Stomach (tissue), 9 donors: Measurements from ENCODE around the gene TACC3. TPM values are rescaled to one million over a fixed set of nuclear protein-coding genes. Genes with fewer than 3 reads are reported as not detected.

Source experiments
- DNase-seq, 2 donors: peaks; one replicate each; pipeline versions ENCODE4 v3.0.0 to v3.0.0-alpha.2; 2013 to 2019
- H3K27ac ChIP-seq, 5 donors: fragments of 200-600 bp in 4 of 5; sonication (generic) in 4 of 5; one replicate each; pipeline ENCODE4 v1.5.1; 2013 to 2019; ENCODE audit warnings: mild to moderate bottlenecking in 1 of 5, moderate library complexity in 1 of 5
- H3K27me3 ChIP-seq, 3 donors: fragments of 200-600 bp; sonication (generic); one replicate each; pipeline ENCODE4 v1.5.1; 2017 to 2019; ENCODE audit warnings: mixed run types in 1 of 3
- H3K36me3 ChIP-seq, 4 donors: fragments of 200-600 bp; sonication (generic); 1 replicate in 3 of 4; 2 replicates in 1 of 4; pipeline ENCODE4 v1.5.1; 2016 to 2019
- H3K4me1 ChIP-seq, 4 donors: fragments of 200-600 bp; sonication (generic); one replicate each; pipeline ENCODE4 v1.5.1; 2016 to 2019
- H3K4me3 ChIP-seq, 4 donors: fragments of 200-600 bp; sonication (generic) in 3 of 4; one replicate each; pipeline ENCODE4 v1.5.1; 2016 to 2019; ENCODE audit warnings: mild to moderate bottlenecking in 1 of 4
- H3K9me3 ChIP-seq, 4 donors: fragments of 200-600 bp; sonication (generic); one replicate each; pipeline ENCODE4 v1.5.1; 2016 to 2019
- EP300 ChIP-seq: sonication (generic); formaldehyde crosslinking; IDR thresholded peaks from one replicate; pipeline ENCODE4 v1.6.1; 2017; ENCODE audit warnings: antibody characterized with exemption
- POLR2A ChIP-seq, 4 donors: fragments of 450-650 bp; IDR thresholded peaks; one replicate each; pipeline ENCODE4 v1.6.1; 2016; ENCODE audit warnings: antibody characterized with exemption in 4 of 4, control low read depth in 2 of 4, mild to moderate bottlenecking in 1 of 4, moderate library complexity in 1 of 4
- POLR2AphosphoS5 ChIP-seq, 3 donors: sonication (generic); formaldehyde crosslinking; IDR thresholded peaks; one replicate each; pipeline ENCODE4 v1.6.1; 2016; ENCODE audit warnings: antibody characterized with exemption in 3 of 3
- WGBS, 5 donors: extraction: QIAGEN DNeasy Blood & Tissue Kit in 3 of 5; methylation state at CpG; one replicate each; pipeline versions ENCODE4 v1.1.5 to v1.1.7; 2013 to 2018; 5-methylcytosine and 5-hydroxymethylcytosine counted together
- intact Hi-C: fragments of 100-400 bp; cut with DNase I; formaldehyde crosslinking; loops from one replicate; pipeline ENCODE4 v1.15.1; 2023; ENCODE audit warnings: low total_unique reads
- polyA plus RNA-seq, 3 donors: library from polyadenylated mRNA; stranded (reverse); fragments of 200-250 nt; gene quantifications; one replicate each; pipeline ENCODE4 v1.2.3, GENCODE V29; 2013
- total RNA-seq, 5 donors: library from RNA; depleted of rRNA; stranded (reverse); fragments of >200 nt; gene quantifications; one replicate each; pipeline versions ENCODE4 v1.1.0 to v1.2.3, GENCODE V29; 2014 to 2016
- TF ChIP-seq, protein P1 (sequence below), 7 experiments: fragments of 450-650 bp in 4 of 7; fragments of 200-600 bp in 3 of 7; sonication (generic) in 3 of 7; IDR thresholded peaks; one replicate each; pipeline ENCODE4 v1.5.1; 2016 to 2019; ENCODE audit warnings: antibody characterized with exemption in 7 of 7, control low read depth in 2 of 7, mild to moderate bottlenecking in 1 of 7
- donor health status: healthy with polysubstance abuse.
- donor health status: Bipolar disorder and iron deficiency.
- donor health status: healthy.

The TACC3 gene
- total and polyA plus RNA-seq, 8 donors: 7.2 to 74.1 (median 24.8) TPM

GRCh38 chr4:1738410-1738809 lies 17.1 kb downstream of the TACC3 start:
- no peak for TF ChIP-seq POLR2A (IDR thresholded peaks at IDR 0.05)
- TF ChIP-seq, protein P1, sequence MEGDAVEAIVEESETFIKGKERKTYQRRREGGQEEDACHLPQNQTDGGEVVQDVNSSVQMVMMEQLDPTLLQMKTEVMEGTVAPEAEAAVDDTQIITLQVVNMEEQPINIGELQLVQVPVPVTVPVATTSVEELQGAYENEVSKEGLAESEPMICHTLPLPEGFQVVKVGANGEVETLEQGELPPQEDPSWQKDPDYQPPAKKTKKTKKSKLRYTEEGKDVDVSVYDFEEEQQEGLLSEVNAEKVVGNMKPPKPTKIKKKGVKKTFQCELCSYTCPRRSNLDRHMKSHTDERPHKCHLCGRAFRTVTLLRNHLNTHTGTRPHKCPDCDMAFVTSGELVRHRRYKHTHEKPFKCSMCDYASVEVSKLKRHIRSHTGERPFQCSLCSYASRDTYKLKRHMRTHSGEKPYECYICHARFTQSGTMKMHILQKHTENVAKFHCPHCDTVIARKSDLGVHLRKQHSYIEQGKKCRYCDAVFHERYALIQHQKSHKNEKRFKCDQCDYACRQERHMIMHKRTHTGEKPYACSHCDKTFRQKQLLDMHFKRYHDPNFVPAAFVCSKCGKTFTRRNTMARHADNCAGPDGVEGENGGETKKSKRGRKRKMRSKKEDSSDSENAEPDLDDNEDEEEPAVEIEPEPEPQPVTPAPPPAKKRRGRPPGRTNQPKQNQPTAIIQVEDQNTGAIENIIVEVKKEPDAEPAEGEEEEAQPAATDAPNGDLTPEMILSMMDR (IDR thresholded peaks at IDR 0.05): no peak
- Histone ChIP-seq H3K27me3 (no peaks in the 10 kb centered on the region), H3K9me3 (peaks cover 6 to 20% (median 15%) of the 10 kb centered on the region in 4 donors), H3K36me3 (peaks cover 24 to 93% (median 73%) of the 10 kb centered on the region in 4 donors), H3K27ac (no peak overlapping the region), H3K4me1 (no peaks in the 10 kb centered on the region), H3K4me3 (no peak overlapping the region)
- DNase-seq: no peak
- intact Hi-C loops: no loop called here
- 98 to 100% (median 99%) methylated on average over 4 of the region's 4 CpGs for WGBS, 5 donors

- H3K27me3 ChIP-seq: no peaks in the 10 kb centered on the region
- intact Hi-C loops: no loop called here
- peaks cover 6 to 20% (median 15%) of the 10 kb centered on the region in 4 donors for H3K9me3 ChIP-seq
- WGBS, 5 donors: 87 to 97% (median 96%) methylated on average over 7 to 9 of the region's 9 CpGs
- no peak overlapping the region for H3K27ac ChIP-seq
- no peak for DNase-seq
- no peak overlapping the region for H3K4me3 ChIP-seq
- H3K4me1 ChIP-seq: no peaks in the 10 kb centered on the region
- TF ChIP-seq EP300: no peak
- TF ChIP-seq, protein P1 (IDR thresholded peaks at IDR 0.05): no peak
- TF ChIP-seq POLR2A (IDR thresholded peaks at IDR 0.05): no peak
- TF ChIP-seq POLR2AphosphoS5 (IDR thresholded peaks at IDR 0.05): no peak
- H3K36me3 ChIP-seq: peaks cover 24 to 95% (median 75%) of the 10 kb centered on the region in 4 donors
These were observed 18.0 kb downstream of the TACC3 start for GRCh38 chr4:1739358-1739757.

- intact Hi-C loops: no loop called here
- Histone ChIP-seq H3K27me3 (no peaks in the 10 kb centered on the region), H3K9me3 (peaks cover 6 to 20% (median 15%) of the 10 kb centered on the region in 4 donors), H3K27ac (no peak overlapping the region), H3K4me3 (no peak overlapping the region), H3K36me3 (peaks cover 24 to 95% (median 73%) of the 10 kb centered on the region in 4 donors), H3K4me1 (no peaks in the 10 kb centered on the region)
- no peak for DNase-seq
- 95 to 98% (median 97%) methylated on average over 18 to 22 of the region's 22 CpGs for WGBS, 5 donors
- no peak for TF ChIP-seq POLR2A (IDR thresholded peaks at IDR 0.05)
- no peak for TF ChIP-seq EP300
- TF ChIP-seq, protein P1 (IDR thresholded peaks at IDR 0.05): no peak
These were observed 18.8 kb downstream of the TACC3 start for GRCh38 chr4:1740021-1740545.

- 89 to 95% (median 91%) methylated on average over 3 to 17 of the region's 17 CpGs for WGBS, 5 donors
- H3K27me3 ChIP-seq: peaks cover 0 to under 1% (median 0%) of the 10 kb centered on the region in 3 donors
- H3K9me3 ChIP-seq: peaks cover 6 to 20% (median 15%) of the 10 kb centered on the region in 4 donors
- no peak for DNase-seq
- intact Hi-C loops: no loop called here
- H3K36me3 ChIP-seq: peaks cover 19 to 85% (median 64%) of the 10 kb centered on the region in 4 donors
- no peak overlapping the region for H3K4me3 ChIP-seq
- peaks cover 0 to 3% (median 1%) of the 10 kb centered on the region in 4 donors for H3K4me1 ChIP-seq
- no peak for TF ChIP-seq POLR2AphosphoS5 (IDR thresholded peaks at IDR 0.05)
- TF ChIP-seq POLR2A (IDR thresholded peaks at IDR 0.05): no peak
- TF ChIP-seq, protein P1 (IDR thresholded peaks at IDR 0.05): no peak
- no peak for TF ChIP-seq EP300
- no peak overlapping the region for H3K27ac ChIP-seq
These were observed 19.9 kb downstream of the TACC3 start for GRCh38 chr4:1741208-1741607.
